ENCODE measurements around the gene PCDHGA8.
"Not testable (repeated sequence)": the region's sequence is repeated elsewhere in the genome, so short reads cannot be mapped to it uniquely, and the experiment has no call there.

The PCDHGA8 gene

GRCh38 chr5:141392429-141393198 is at the start of gene PCDHGA8:
Gene PCDHGA8 (plus strand): TSS chr5:141392633. CDS start chr5:141392814, 181 bp downstream.
- no peak for DNase-seq (ENCODE audit: low read depth, low spot score)
- no peak within 1 kb of the TSS for H3K4me3 ChIP-seq (ENCODE audit: low read depth, low read length)
- TF ChIP-seq CTCF (IDR thresholded peaks at IDR 0.05; ENCODE audit: low read depth, low read length): peak; percentile 13
- in situ Hi-C loops (cut with HindIII; ENCODE audit: low sequenced_read_pairs): no loop called here

DNA sequence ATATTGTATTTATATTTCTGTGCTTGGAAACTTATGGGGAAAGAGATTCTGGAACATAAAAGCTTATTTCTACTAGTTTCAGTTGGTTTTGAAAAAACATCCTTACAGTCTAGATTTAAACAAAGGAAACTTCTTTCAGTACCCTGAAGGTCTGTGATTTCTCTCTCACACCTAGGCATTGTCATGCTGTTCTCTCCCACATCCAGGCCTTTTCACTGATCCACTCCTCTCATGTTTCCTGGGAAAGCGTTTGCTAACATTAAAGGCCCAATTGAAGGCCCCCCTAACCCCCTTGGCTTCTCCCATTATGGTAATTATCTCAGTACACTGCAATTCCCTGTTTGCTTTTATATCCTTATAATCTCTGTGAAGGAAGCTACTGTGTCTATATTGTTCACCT is 49.7 kb upstream of the PCDHGA8 start:
- TF ChIP-seq CTCF (IDR thresholded peaks at IDR 0.05; ENCODE audit: low read depth, low read length): no peak
- in situ Hi-C loops (cut with HindIII; ENCODE audit: low sequenced_read_pairs): no loop called here
- no peak overlapping the region for H3K4me3 ChIP-seq (ENCODE audit: low read depth, low read length)
- DNase-seq (ENCODE audit: low read depth, low spot score): no peak

- peak within 1 kb of the TSS; percentile 39 for H3K4me3 ChIP-seq (ENCODE audit: low read depth, low read length)
- in situ Hi-C loops (cut with HindIII; ENCODE audit: low sequenced_read_pairs): no loop called here
- DNase-seq (ENCODE audit: low read depth, low spot score): peak; percentile 62
- TF ChIP-seq CTCF (IDR thresholded peaks at IDR 0.05; ENCODE audit: low read depth, low read length): peak; percentile 49
These were observed 49.0 kb upstream of the PCDHGA8 start, which contains the start of gene PCDHGA3 for GRCh38 chr5:141343242-141343952. Gene PCDHGA3 (plus strand): TSS chr5:141343829. CDS start chr5:141344034, 205 bp downstream.

GRCh38 chr5:141343953-141344463 is 48.4 kb upstream of the PCDHGA8 start:
- in situ Hi-C loops (cut with HindIII; ENCODE audit: low sequenced_read_pairs): no loop called here
- TF ChIP-seq CTCF (IDR thresholded peaks at IDR 0.05; ENCODE audit: low read depth, low read length): no peak
- DNase-seq (ENCODE audit: low read depth, low spot score): no peak
- peak overlapping the region; percentile 39 for H3K4me3 ChIP-seq (ENCODE audit: low read depth, low read length)

GRCh38 chr5:141345327-141345726 is 47.1 kb upstream of the PCDHGA8 start:
- H3K4me3 ChIP-seq (ENCODE audit: low read depth, low read length): no peak overlapping the region
- DNase-seq (ENCODE audit: low read depth, low spot score): no peak
- in situ Hi-C loops (cut with HindIII; ENCODE audit: low sequenced_read_pairs): no loop called here
- no peak for TF ChIP-seq CTCF (IDR thresholded peaks at IDR 0.05; ENCODE audit: low read depth, low read length)

- in situ Hi-C loops (cut with HindIII; ENCODE audit: low sequenced_read_pairs); DNase-seq (ENCODE audit: low read depth, low spot score); H3K4me3 ChIP-seq (ENCODE audit: low read depth, low read length): not testable (repeated sequence)
These were observed 46.4 kb upstream of the PCDHGA8 start for GRCh38 chr5:141346017-141346416.

Data from astrocyte of the spinal cord (primary cell).